T-helper 9 cell (primary cell): ENCODE data around the gene RELN.
"Not testable (repeated sequence)": the region's sequence is repeated elsewhere in the genome, so short reads cannot be mapped to it uniquely, and the experiment has no call there.

Source experiments
- DNase-seq: peaks from one replicate; pipeline ENCODE4 v3.0.0-alpha.2; 2020

RELN gene

GRCh38 chr7:103824251-103824650 is 165.2 kb downstream of the RELN start:
- DNase-seq, result no peak

DNA sequence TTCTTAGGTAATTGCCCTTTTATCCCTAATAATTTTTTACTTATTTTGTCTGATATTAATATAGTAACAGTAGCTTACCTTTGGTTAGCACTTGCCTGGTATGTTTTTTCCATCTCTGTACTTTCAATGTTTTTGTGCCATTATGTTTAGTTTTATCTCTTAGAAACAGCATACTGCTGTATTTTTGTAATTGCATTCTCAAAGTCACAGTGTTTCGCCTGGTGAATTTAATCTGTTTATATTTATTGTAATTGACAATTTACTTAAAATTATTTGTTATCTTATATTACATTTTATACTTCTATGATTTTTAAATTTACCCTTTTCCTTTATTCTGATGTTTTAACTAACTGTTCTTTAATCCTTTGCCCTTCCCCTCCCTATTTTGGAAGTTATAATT is 166.4 kb downstream of the RELN start:
- DNase-seq, result no peak

- DNase-seq, result no peak
Measured at GRCh38 chr7:103821092-103821491, 168.4 kb downstream of the RELN start.

- DNase-seq, result not testable (repeated sequence)
Measured at GRCh38 chr7:103815972-103816371, 173.5 kb downstream of the RELN start.

- no peak for DNase-seq
Measured at GRCh38 chr7:103813970-103814369, 175.5 kb downstream of the RELN start.

DNA sequence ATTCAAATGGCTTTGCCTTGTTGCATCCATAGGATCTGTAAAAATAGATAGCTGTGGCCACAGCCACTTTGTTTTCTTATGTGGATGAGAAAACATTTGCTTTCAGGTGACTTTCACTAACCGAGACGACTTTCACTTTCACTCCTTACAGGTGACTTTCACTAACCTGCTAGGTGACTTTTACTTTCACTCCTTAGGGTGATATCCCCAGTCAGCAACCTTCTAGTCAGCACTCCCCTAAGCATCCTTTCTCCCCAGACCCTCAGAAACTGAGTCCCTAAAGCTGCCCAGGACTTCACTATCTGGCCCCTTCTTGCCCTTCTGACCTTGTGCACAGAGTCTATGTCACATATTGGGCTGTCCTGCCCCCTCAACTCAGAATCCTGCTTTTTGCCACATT is 177.5 kb downstream of the RELN start:
- DNase-seq, result no peak

GRCh38 chr7:103811290-103811689 is 178.2 kb downstream of the RELN start:
- DNase-seq, result no peak

DNA sequence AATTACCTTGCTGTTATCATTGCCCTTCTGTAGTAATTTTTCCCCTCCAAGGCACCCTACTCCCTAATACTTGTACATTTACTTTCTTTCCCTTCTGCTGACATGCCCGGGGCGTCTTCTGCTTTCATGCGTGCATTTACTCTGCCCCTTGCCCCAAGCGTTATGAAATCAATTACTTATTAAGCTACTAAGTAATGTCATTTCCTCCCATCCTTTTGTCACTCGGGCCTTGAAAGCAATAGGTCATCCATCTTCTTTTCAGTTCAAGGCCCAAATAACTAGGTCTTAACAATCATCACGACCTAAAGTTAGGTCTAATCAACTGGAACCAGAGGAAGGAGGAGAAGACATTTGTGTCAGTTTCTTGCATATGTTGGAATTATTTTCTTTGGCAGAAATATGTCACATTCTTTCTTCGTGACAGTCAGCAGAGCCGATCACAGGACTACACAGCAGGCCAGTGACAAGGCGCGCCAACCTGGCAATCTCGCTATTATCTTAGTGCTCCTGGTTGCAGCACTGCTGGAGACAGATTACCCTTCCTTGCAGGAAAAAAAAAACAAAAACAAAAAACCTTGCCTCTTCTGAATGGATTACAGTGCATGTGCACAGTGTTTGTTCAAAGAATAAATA is 179.2 kb downstream of the RELN start:
- DNase-seq, result no peak

- no peak for DNase-seq
Measured at GRCh38 chr7:103809229-103809994, 180.0 kb downstream of the RELN start.

- DNase-seq, result no peak
Measured at GRCh38 chr7:103805346-103805745, 184.1 kb downstream of the RELN start.

GRCh38 chr7:103803631-103804030 is 185.8 kb downstream of the RELN start:
- DNase-seq, result no peak

- no peak for DNase-seq
Measured at GRCh38 chr7:103799298-103799697, 190.2 kb downstream of the RELN start.

DNA sequence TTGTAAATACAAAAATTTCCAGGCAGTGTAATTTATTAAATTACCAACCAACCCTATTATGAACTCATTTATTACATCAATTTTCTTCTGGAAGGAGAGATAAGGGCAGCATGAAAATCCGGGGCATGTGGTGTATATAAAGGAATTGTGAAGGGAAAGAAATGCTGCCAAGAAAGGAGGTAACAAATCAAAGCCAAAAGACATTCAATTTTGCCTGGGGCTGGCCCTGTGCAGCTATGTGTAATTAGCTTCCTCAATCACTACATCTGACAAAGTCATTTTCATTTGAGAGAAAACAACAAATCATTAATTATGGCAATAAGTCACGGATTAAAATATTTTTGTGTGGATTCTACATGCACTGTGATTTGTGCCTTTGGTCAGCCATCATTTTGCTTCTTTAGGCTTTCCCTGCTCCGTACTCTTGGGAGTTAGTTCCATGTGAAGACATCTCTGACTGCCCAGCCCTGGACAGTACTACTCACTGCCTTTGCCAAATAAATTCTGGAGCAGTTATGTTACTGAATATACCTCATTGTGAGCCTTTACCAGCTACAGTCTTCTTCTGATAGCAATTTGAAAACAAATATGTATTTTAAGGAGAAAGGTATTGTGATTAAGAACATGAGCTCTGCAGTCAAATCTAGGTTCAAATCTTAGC is 191.7 kb downstream of the RELN start:
- no peak for DNase-seq

GRCh38 chr7:103796327-103796962 is 193.0 kb downstream of the RELN start:
- DNase-seq, result no peak

GRCh38 chr7:103795787-103796186 is 193.7 kb downstream of the RELN start:
- DNase-seq, result no peak

- no peak for DNase-seq
Measured at GRCh38 chr7:103795107-103795506, 194.4 kb downstream of the RELN start.

DNA sequence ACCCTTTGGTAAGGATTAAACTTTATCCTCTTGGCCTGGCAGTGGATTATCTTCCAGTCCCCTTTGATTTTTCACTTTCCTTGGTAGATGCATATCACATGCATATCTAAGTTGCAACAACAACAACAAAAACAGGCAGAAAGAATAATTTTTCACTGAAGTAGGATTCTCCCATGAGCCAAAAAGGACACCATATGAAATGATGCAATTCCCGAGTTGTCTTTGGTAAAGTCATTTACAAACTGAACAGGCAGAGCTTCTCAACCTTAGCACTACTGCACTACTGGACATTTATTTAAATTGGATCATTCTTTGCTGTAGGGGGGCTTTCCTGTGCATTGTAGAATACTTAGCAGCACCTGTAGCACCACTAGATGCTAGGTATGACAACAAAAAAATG is 195.0 kb downstream of the RELN start:
- DNase-seq, result no peak

DNA sequence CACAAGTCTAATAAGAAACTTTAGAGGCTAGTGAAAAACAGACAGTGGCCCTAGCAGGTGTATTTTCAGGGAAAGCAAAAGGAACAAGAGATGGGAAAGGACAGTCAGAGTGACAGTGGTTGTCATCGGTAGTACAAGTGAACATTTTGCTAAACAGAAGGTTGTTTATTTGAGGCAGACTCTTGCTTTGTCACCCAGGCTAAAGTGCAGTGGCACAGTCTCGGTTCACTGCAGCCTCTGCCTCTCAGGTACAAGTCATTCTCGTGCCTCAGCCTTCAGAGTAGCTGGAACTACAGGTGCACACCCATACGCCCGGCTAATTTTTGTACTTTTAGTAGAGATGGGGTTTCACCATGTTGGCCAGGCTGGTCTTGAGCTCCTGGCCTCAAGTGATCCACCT is 195.8 kb downstream of the RELN start:
- no peak for DNase-seq

GRCh38 chr7:103791894-103792293 is 197.6 kb downstream of the RELN start:
- DNase-seq, result no peak

GRCh38 chr7:103787041-103787440 is 202.4 kb downstream of the RELN start:
- DNase-seq, result not testable (repeated sequence)

DNA sequence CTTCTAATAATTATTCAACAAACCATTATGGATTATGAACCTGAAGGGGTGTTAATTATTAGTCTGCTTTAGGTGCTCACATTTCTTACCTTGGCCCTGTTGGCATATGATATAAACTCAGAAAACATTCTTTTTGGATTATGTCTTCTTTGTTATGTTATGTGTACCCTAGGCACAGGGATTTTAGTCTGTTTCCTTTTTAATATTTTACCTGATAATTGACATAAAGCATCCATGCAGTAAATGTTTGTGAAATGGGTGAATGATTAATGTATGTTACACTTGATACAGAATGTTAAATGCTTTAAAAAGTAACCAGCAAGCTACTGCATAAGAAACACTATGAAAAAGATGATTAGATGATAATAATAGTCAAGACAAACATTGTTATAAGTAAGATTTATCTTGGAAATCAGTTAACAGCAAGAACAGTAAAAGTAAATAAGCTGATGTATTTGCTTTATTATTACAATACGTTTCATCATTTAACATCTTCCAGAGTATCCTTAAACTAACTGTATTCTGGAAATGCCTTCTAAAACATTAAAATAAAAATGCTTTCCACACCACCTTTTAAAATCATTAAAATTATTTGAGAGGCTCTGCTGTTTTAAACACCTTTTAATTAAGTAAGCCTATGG is 204.7 kb downstream of the RELN start:
- no peak for DNase-seq

DNA sequence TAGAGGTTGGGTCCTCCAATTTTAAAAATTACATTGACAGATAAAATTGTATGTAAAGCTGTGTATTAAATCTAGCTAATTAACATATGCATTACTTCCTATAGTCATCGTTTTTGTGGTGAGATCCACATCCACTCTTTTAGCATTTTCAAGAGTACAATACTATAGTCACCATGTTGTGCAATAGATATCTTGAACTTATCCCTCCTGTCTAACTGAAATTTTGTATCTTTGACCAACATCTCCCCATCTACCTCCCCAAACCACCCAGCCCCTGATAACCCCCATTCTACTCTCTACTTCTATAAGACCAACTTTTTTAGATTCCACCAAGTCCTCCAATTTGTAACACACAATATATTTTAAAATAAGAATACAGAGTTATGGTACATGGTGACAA is 208.0 kb downstream of the RELN start:
- DNase-seq, result no peak

DNA sequence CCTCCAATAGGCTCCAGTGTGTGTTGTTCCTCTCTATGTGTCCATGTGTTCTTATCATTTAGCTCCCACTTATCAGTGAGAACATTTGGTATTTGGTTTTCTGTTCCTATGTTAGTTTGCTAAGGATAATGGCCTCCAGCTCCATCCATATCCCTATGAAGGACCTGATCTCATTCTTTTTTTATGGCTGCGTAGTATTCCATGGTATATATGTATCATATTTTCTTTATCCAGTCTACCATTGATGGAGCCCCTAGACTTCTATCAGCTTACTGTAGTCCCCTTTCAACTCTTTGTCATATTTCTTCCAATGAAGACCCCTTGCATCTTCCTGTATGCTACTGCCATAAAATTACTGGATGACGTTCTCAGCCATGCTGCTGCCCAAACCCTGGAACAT is 208.9 kb downstream of the RELN start:
- DNase-seq, result not testable (repeated sequence)
